ENCODE results near the gene CTDNEP1. TPM values are rescaled to one million over a fixed set of nuclear protein-coding genes. Genes with fewer than 3 reads are reported as not detected.

The CTDNEP1 gene
- polyA plus RNA-seq, 1 donor, result 124 TPM

DNA sequence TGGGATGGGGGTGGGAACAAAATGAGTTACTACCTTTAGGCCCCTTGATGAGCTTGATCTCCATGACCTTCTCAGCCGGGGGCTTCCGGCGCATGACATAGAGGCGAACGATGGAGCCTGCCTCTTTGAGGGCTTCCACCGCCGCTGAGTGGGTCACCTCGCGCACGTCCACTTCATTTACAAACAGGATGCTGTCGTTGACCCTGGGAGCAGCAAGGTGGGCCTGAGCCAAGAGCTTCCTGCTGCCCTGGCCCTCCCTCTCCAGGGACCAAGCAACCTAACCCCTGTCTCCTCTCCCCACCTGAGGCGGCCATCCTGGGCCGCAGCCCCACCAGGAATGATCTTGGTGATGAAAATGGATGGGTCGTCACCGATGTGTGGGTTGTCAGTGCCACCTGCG lies 48.1 kb downstream of the CTDNEP1 start:
- Histone ChIP-seq H3K9me3 (ENCODE audit: control insufficient read depth, low read depth, low read length) (no peaks in the 10 kb centered on the region), H3K4me3 (ENCODE audit: low read length) (no peak overlapping the region), H3K27me3 (ENCODE audit: control insufficient read depth, insufficient read depth, low read length) (peaks cover 18% of the 10 kb centered on the region), H3K4me1 (ENCODE audit: control insufficient read depth, insufficient read depth, low read length) (peaks cover 13% of the 10 kb centered on the region), H3K27ac (ENCODE audit: low read length) (no peak overlapping the region), H3K36me3 (ENCODE audit: control insufficient read depth, insufficient read depth, low read length) (peaks cover 8% of the 10 kb centered on the region)
- no peak for DNase-seq
- no CpG with 5 or more reads among the region's 16 CpGs for WGBS (ENCODE audit: insufficient coverage, low lambda C conversion rate)

- no peak overlapping the region for H3K27ac ChIP-seq (ENCODE audit: low read length)
- no peaks in the 10 kb centered on the region for H3K4me1 ChIP-seq (ENCODE audit: control insufficient read depth, insufficient read depth, low read length)
- H3K27me3 ChIP-seq (ENCODE audit: control insufficient read depth, insufficient read depth, low read length), result no peaks in the 10 kb centered on the region
- H3K9me3 ChIP-seq (ENCODE audit: control insufficient read depth, low read depth, low read length), result no peaks in the 10 kb centered on the region
- 92% methylated on average over 2 of the region's 22 CpGs for WGBS (ENCODE audit: insufficient coverage, low lambda C conversion rate)
- no peak for DNase-seq
- H3K36me3 ChIP-seq (ENCODE audit: control insufficient read depth, insufficient read depth, low read length), result peaks cover 19% of the 10 kb centered on the region
- no peak overlapping the region for H3K4me3 ChIP-seq (ENCODE audit: low read length)
These were observed 54.7 kb downstream of the CTDNEP1 start for GRCh38 chr17:7196651-7197401.

DNA sequence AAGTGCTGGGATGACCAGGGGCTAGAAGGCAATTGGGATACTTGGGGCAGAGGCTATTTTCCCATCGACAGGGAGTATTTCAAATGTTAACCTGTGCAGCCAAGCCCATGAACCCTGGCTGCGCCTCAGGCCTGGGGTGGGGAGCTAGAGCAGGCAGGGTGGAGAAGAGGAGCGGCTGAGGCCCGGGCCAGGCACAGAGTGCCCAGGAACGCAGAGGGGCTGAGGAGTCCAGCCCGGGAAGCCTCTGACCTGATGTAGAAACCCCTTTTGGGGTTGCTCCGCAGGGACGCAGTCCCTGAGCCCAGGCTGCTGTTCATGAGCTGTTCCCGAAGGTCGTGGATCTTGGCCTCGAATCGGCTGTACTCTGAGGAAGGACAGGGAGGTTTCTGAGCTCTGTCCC lies 55.6 kb downstream of the CTDNEP1 start:
- Histone ChIP-seq H3K27ac (ENCODE audit: low read length) (no peak overlapping the region), H3K27me3 (ENCODE audit: control insufficient read depth, insufficient read depth, low read length) (no peaks in the 10 kb centered on the region), H3K4me1 (ENCODE audit: control insufficient read depth, insufficient read depth, low read length) (no peaks in the 10 kb centered on the region), H3K9me3 (ENCODE audit: control insufficient read depth, low read depth, low read length) (no peaks in the 10 kb centered on the region), H3K36me3 (ENCODE audit: control insufficient read depth, insufficient read depth, low read length) (peaks cover 19% of the 10 kb centered on the region), H3K4me3 (ENCODE audit: low read length) (no peak overlapping the region)
- no CpG with 5 or more reads among the region's 12 CpGs for WGBS (ENCODE audit: insufficient coverage, low lambda C conversion rate)
- DNase-seq, result no peak

Other genes starting within 250 kb of the CTDNEP1 start
- 244 TPM for gene RNASEK, start 239.1 kb downstream of the CTDNEP1 start, polyA plus RNA-seq
- gene BCL6B, start 228.7 kb downstream of the CTDNEP1 start, polyA plus RNA-seq, result 7.2 TPM
- gene SLC16A13, start 215.7 kb downstream of the CTDNEP1 start, polyA plus RNA-seq, result 16.9 TPM
- gene SLC16A11, start 207.6 kb downstream of the CTDNEP1 start, polyA plus RNA-seq, result 0.94 TPM
- 9.7 TPM for gene CLEC10A, start 171.5 kb downstream of the CTDNEP1 start, polyA plus RNA-seq
- 0.40 TPM for gene ASGR2, start 136.9 kb downstream of the CTDNEP1 start, polyA plus RNA-seq
- gene ASGR1, start 72.4 kb downstream of the CTDNEP1 start, polyA plus RNA-seq, result 5.7 TPM
- 16.7 TPM for gene DLG4, start 31.9 kb downstream of the CTDNEP1 start, polyA plus RNA-seq
- gene ACADVL, start 31.8 kb downstream of the CTDNEP1 start, polyA plus RNA-seq, result 490 TPM
- gene DVL2, start 17.2 kb downstream of the CTDNEP1 start, polyA plus RNA-seq, result 44.5 TPM
- gene PHF23, start 12.3 kb downstream of the CTDNEP1 start, polyA plus RNA-seq, result 45.4 TPM
- 724 TPM for gene GABARAP, start 9.3 kb downstream of the CTDNEP1 start, polyA plus RNA-seq
- gene ELP5, start 481 bp upstream of the CTDNEP1 start, polyA plus RNA-seq, result 45.8 TPM
- 250 TPM for gene CLDN7, start 10.7 kb upstream of the CTDNEP1 start, polyA plus RNA-seq
- 1.1 TPM for gene SLC2A4, start 30.0 kb upstream of the CTDNEP1 start, polyA plus RNA-seq
- 2.8 TPM for gene YBX2, start 42.9 kb upstream of the CTDNEP1 start, polyA plus RNA-seq
- 263 TPM for gene EIF5A, start 55.9 kb upstream of the CTDNEP1 start, polyA plus RNA-seq
- gene GPS2, start 63.6 kb upstream of the CTDNEP1 start, polyA plus RNA-seq, result 53.0 TPM
- 28.7 TPM for gene NEURL4, start 77.6 kb upstream of the CTDNEP1 start, polyA plus RNA-seq
- 12.2 TPM for gene ACAP1, start 84.8 kb upstream of the CTDNEP1 start, polyA plus RNA-seq
- 8.2 TPM for gene KCTD11, start 100.4 kb upstream of the CTDNEP1 start, polyA plus RNA-seq
- 0.04 TPM for gene TMEM95, start 103.4 kb upstream of the CTDNEP1 start, polyA plus RNA-seq
- gene TNK1, start 129.4 kb upstream of the CTDNEP1 start, polyA plus RNA-seq, result 7.4 TPM
- gene PLSCR3, start 142.8 kb upstream of the CTDNEP1 start, polyA plus RNA-seq, result 16.9 TPM
- gene TMEM256, start 152.4 kb upstream of the CTDNEP1 start, polyA plus RNA-seq, result 187 TPM
- 12.9 TPM for gene NLGN2, start 156.1 kb upstream of the CTDNEP1 start, polyA plus RNA-seq
- not detected for gene SPEM1, start 168.6 kb upstream of the CTDNEP1 start, polyA plus RNA-seq
- not detected for gene SPEM2, start 173.9 kb upstream of the CTDNEP1 start, polyA plus RNA-seq
- not detected for gene SPEM3, start 177.1 kb upstream of the CTDNEP1 start, polyA plus RNA-seq
- gene TMEM102, start 183.7 kb upstream of the CTDNEP1 start, polyA plus RNA-seq, result 7.5 TPM
- gene FGF11, start 187.8 kb upstream of the CTDNEP1 start, polyA plus RNA-seq, result 1.3 TPM
- 7.4 TPM for gene CHRNB1, start 193.3 kb upstream of the CTDNEP1 start, polyA plus RNA-seq
- gene ZBTB4, start 227.9 kb upstream of the CTDNEP1 start, polyA plus RNA-seq, result 65.6 TPM
- gene SLC35G6, start 229.7 kb upstream of the CTDNEP1 start, polyA plus RNA-seq, result 0.52 TPM
- gene POLR2A, start 232.6 kb upstream of the CTDNEP1 start, polyA plus RNA-seq, result 98.7 TPM